Measurements from ENCODE around the gene ZC3H6. TPM values are rescaled to one million over a fixed set of nuclear protein-coding genes. Genes with fewer than 3 reads are reported as not detected.

Gene ZC3H6
- total RNA-seq, 2 experiments from 2014 or later, result 4.3 to 16.5 TPM

- no peaks in the 10 kb centered on the region for H3K36me3 ChIP-seq (ENCODE audit: insufficient read depth, low read length)
- no peak overlapping the region for H3K27ac ChIP-seq (ENCODE audit: low read depth, low read length, poor library complexity, severe bottlenecking)
- TF ChIP-seq EZH2phosphoT487 (IDR thresholded peaks at IDR 0.05; ENCODE audit: borderline replicate concordance, low read depth, low read length) (no peak), CTCF (conservative IDR thresholded peaks at IDR 0.05; ENCODE audit: low read length) (no peak)
- no peaks in the 10 kb centered on the region for H3K79me2 ChIP-seq (ENCODE audit: insufficient read depth, low read depth, low read length)
- BruUV-seq (replicated peaks), result no TSS peak
- no peaks in the 10 kb centered on the region for H4K20me1 ChIP-seq (ENCODE audit: insufficient read depth, low read length)
- intact Hi-C loops (cut with micrococcal nuclease; ENCODE audit: unreplicated experiment), result no loop called here
- H3K4me1 ChIP-seq (ENCODE audit: insufficient read depth, low read length, poor library complexity, severe bottlenecking), result no peaks in the 10 kb centered on the region
- POLR2A ChIA-PET, result no interaction called here
- no peak overlapping the region for H2AFZ ChIP-seq (ENCODE audit: low read length)
- H3K4me3 ChIP-seq (ENCODE audit: low read depth, low read length, poor library complexity, severe bottlenecking), result no peak overlapping the region
- no peak overlapping the region for H3K4me2 ChIP-seq (ENCODE audit: low read length)
- H3K9me2 ChIP-seq (ENCODE audit: insufficient read depth, low read length), result no peaks in the 10 kb centered on the region
- H3K9me3 ChIP-seq (ENCODE audit: low read length), result no peaks in the 10 kb centered on the region
- CTCF ChIA-PET (ENCODE audit: unreplicated experiment), result no interaction called here
- no peak for DNase-seq (ENCODE audit: low spot score)
Observed at GRCh38 chr2:112311932-112312331, 36.5 kb downstream of the ZC3H6 start.

- TF ChIP-seq CTCF (conservative IDR thresholded peaks at IDR 0.05; ENCODE audit: low read length), result no peak
- TF ChIP-seq EZH2phosphoT487 (IDR thresholded peaks at IDR 0.05; ENCODE audit: borderline replicate concordance, low read depth, low read length), result no peak
- CTCF ChIA-PET (ENCODE audit: unreplicated experiment), result no interaction called here
Observed at GRCh38 chr2:112312821-112313220, 37.4 kb downstream of the ZC3H6 start.

GRCh38 chr2:112314856-112315255 lies 39.5 kb downstream of the ZC3H6 start:
- Histone ChIP-seq H3K4me2 (ENCODE audit: low read length) (no peak overlapping the region), H3K36me3 (ENCODE audit: insufficient read depth, low read length) (no peaks in the 10 kb centered on the region), H3K4me1 (ENCODE audit: insufficient read depth, low read length, poor library complexity, severe bottlenecking) (no peaks in the 10 kb centered on the region), H3K27ac (ENCODE audit: low read depth, low read length, poor library complexity, severe bottlenecking) (no peak overlapping the region), H4K20me1 (ENCODE audit: insufficient read depth, low read length) (no peaks in the 10 kb centered on the region), H3K9me3 (ENCODE audit: low read length) (no peaks in the 10 kb centered on the region), H3K4me3 (ENCODE audit: low read depth, low read length, poor library complexity, severe bottlenecking) (no peak overlapping the region), H3K9me2 (ENCODE audit: insufficient read depth, low read length) (0 out of 2 replicates have a peak, but pooled peaks cover 5% of the 10 kb centered on the region), H3K79me2 (ENCODE audit: insufficient read depth, low read depth, low read length) (no peaks in the 10 kb centered on the region), H2AFZ (ENCODE audit: low read length) (no peak overlapping the region)
- no peak for DNase-seq (ENCODE audit: low spot score)
- TF ChIP-seq CTCF (conservative IDR thresholded peaks at IDR 0.05; ENCODE audit: low read length), result no peak
- no peak for TF ChIP-seq EZH2phosphoT487 (IDR thresholded peaks at IDR 0.05; ENCODE audit: borderline replicate concordance, low read depth, low read length)
- intact Hi-C loops (cut with micrococcal nuclease; ENCODE audit: unreplicated experiment), result no loop called here
- CTCF ChIA-PET (ENCODE audit: unreplicated experiment), result no interaction called here
- POLR2A ChIA-PET, result no interaction called here
- no TSS peak for BruUV-seq (replicated peaks)

More at GRCh38 chr2:112312821-112313220, 37.4 kb downstream of the ZC3H6 start:
- Histone ChIP-seq H3K4me2 (ENCODE audit: low read length) (no peak overlapping the region), H2AFZ (ENCODE audit: low read length) (no peak overlapping the region), H3K27ac (ENCODE audit: low read depth, low read length, poor library complexity, severe bottlenecking) (no peak overlapping the region), H3K4me1 (ENCODE audit: insufficient read depth, low read length, poor library complexity, severe bottlenecking) (no peaks in the 10 kb centered on the region), H3K36me3 (ENCODE audit: insufficient read depth, low read length) (no peaks in the 10 kb centered on the region), H3K79me2 (ENCODE audit: insufficient read depth, low read depth, low read length) (no peaks in the 10 kb centered on the region), H4K20me1 (ENCODE audit: insufficient read depth, low read length) (no peaks in the 10 kb centered on the region), H3K4me3 (ENCODE audit: low read depth, low read length, poor library complexity, severe bottlenecking) (no peak overlapping the region), H3K9me3 (ENCODE audit: low read length) (no peaks in the 10 kb centered on the region), H3K9me2 (ENCODE audit: insufficient read depth, low read length) (0 out of 2 replicates have a peak, but pooled peaks cover under 1% of the 10 kb centered on the region)
- BruUV-seq (replicated peaks), result no TSS peak
- POLR2A ChIA-PET, result no interaction called here
- intact Hi-C loops (cut with micrococcal nuclease; ENCODE audit: unreplicated experiment), result no loop called here
- DNase-seq (ENCODE audit: low spot score), result no peak
